K562 (cell line): ENCODE measurements around the gene PLK5. TPM values are rescaled to one million over a fixed set of nuclear protein-coding genes. Genes with fewer than 3 reads are reported as not detected.

ENCODE experiments used
- ATAC-seq: fragments of 200-7000 bp; cut with Tn5 transposase; 3 replicates; pipeline ENCODE4 v1.9.1; 2020; ENCODE audit warnings: moderate library complexity
- BruUV-seq: library from RNA; stranded (reverse); fragments of 400-500 nt; replicated peaks from 2 replicates; lab custom pipeline; 2021; lab: Mats Ljungman, UMichigan
- CTCF ChIA-PET: fragments of 300-600 bp; formaldehyde crosslinking; extraction: SDS; loops from one replicate; lab custom pipeline; 2021; ENCODE audit warnings: low intra/inter-chr PET ratio; lab: Yijun Ruan, JAX
- POLR2A ChIA-PET: fragments of 300-600, 350-650 bp; sonication (Branson Sonifier 250); formaldehyde crosslinking; extraction: SDS; loops from one replicate; lab custom pipeline; 2021; ENCODE audit warnings: antibody characterized with exemption, inconsistent platforms; lab: Yijun Ruan, JAX
- DNase-seq, 4 experiments: peaks; one replicate each; pipeline versions ENCODE4 v3.0.0 to v3.0.0-alpha.2; 2011 to 2018; ENCODE audit warnings: low spot score in 3 of 4, mixed read lengths in 3 of 4; ENCODE audit errors: extremely low read depth in 1 of 4
- FAIRE-seq: peaks from 2 replicates; lab custom pipeline; 2011; peaks lifted over from hg19 to GRCh38; lab: Jason Lieb, UNC
- H2AFZ ChIP-seq: 2 replicates; pipeline ENCODE4 v1.6.0; 2011; ENCODE audit warnings: low read depth, low read length, control low read depth, inconsistent platforms
- H3K27ac ChIP-seq: fragments of 200-600 bp; 3 replicates; pipeline ENCODE4 v1.8.0; 2011; ENCODE audit warnings: low read depth, mild to moderate bottlenecking, control low read depth, inconsistent platforms, low read length, moderate library complexity, mixed read lengths; ENCODE audit errors: extremely low read depth
- H3K27me3 ChIP-seq, 2 experiments: fragments of 300-600 bp in 1 of 2; 2 replicates in 1 of 2; 3 replicates in 1 of 2; pipeline versions ENCODE4 v1.6.0 to v1.8.0; 2011; ENCODE audit warnings: inconsistent platforms in 2 of 2, low read length in 2 of 2, mild to moderate bottlenecking in 1 of 2, mixed read lengths in 1 of 2, moderate library complexity in 1 of 2; ENCODE audit not compliant: control insufficient read depth in 2 of 2, insufficient read depth in 2 of 2
- H3K36me3 ChIP-seq: fragments of 300-600 bp; 3 replicates; pipeline ENCODE4 v1.8.0; 2011; ENCODE audit warnings: mild to moderate bottlenecking, low read length, inconsistent platforms; ENCODE audit not compliant: control insufficient read depth, insufficient read depth
- H3K4me1 ChIP-seq, 2 experiments: fragments of 200-600 bp in 1 of 2; replicated peaks in 1 of 2; 2 replicates in 1 of 2; 3 replicates in 1 of 2; pipeline versions ENCODE4 v1.5.1 to v1.8.0; 2011; ENCODE audit warnings: inconsistent platforms in 2 of 2, low read length in 2 of 2, mild to moderate bottlenecking in 1 of 2, mixed read lengths in 1 of 2, moderate library complexity in 1 of 2; ENCODE audit not compliant: control insufficient read depth in 2 of 2, insufficient read depth in 2 of 2
- H3K4me2 ChIP-seq: 2 replicates; pipeline ENCODE4 v1.6.1; 2011; ENCODE audit warnings: low read length, control low read depth, inconsistent platforms, mixed read lengths; ENCODE audit not compliant: insufficient read depth
- H3K4me3 ChIP-seq: fragments of 200-600 bp; sonication (generic), shearing (Covaris generic); 2 replicates; pipeline ENCODE4 v1.5.1; 2016; ENCODE audit warnings: control low read depth, inconsistent platforms
- H3K79me2 ChIP-seq: fragments of 200-600 bp; 3 replicates; pipeline ENCODE4 v1.8.0; 2011; ENCODE audit warnings: low read length, inconsistent platforms; ENCODE audit not compliant: control insufficient read depth, insufficient read depth
- H3K9ac ChIP-seq, 2 experiments: 2 replicates each; pipeline versions ENCODE4 v1.6.0 to v1.6.1; 2011; ENCODE audit warnings: low read depth in 2 of 2, low read length in 2 of 2, control low read depth in 1 of 2, inconsistent platforms in 1 of 2, mild to moderate bottlenecking in 1 of 2, mixed read lengths in 1 of 2; ENCODE audit not compliant: insufficient read depth in 1 of 2
- H3K9me1 ChIP-seq: one replicate; pipeline ENCODE4 v1.6.0; 2011; ENCODE audit warnings: inconsistent platforms, mild to moderate bottlenecking, low read length, moderate library complexity; ENCODE audit not compliant: control insufficient read depth, insufficient read depth
- H3K9me3 ChIP-seq: replicated peaks from 2 replicates; pipeline ENCODE4 v1.5.1; 2011; ENCODE audit warnings: low read depth, low read length, inconsistent platforms; ENCODE audit not compliant: control insufficient read depth, insufficient read depth
- H4K20me1 ChIP-seq: replicated peaks from 2 replicates; pipeline ENCODE4 v1.6.1; 2011; ENCODE audit warnings: low read length, inconsistent platforms, mixed read lengths; ENCODE audit not compliant: control insufficient read depth, insufficient read depth
- CHD1 ChIP-seq: fragments of 200-600 bp; sonication (generic); IDR thresholded peaks from one replicate; pipeline ENCODE4 v1.6.1; 2012; ENCODE audit warnings: mild to moderate bottlenecking, moderate library complexity, low read length, inconsistent platforms
- E2F5 ChIP-seq: sonication (generic); formaldehyde crosslinking; IDR thresholded peaks from 2 replicates; pipeline ENCODE4 v1.8.0; 2022; ENCODE audit warnings: mild to moderate bottlenecking, missing genetic modification reagents
- ESRRB ChIP-seq: fragments of 250-450 bp; sonication (Bioruptor Pico); IDR thresholded peaks from 2 replicates; pipeline ENCODE4 v1.5.0; 2020; ENCODE audit warnings: mild to moderate bottlenecking, moderate library complexity, borderline replicate concordance
- POLR2G ChIP-seq: fragments of 200-400 bp; formaldehyde crosslinking; IDR thresholded peaks from 2 replicates; pipeline ENCODE4 v1.6.1; 2017; ENCODE audit warnings: low read depth, mild to moderate bottlenecking, antibody characterized with exemption, low read length, moderate library complexity
- POLR3G ChIP-seq: IDR thresholded peaks from 2 replicates; pipeline ENCODE4 v1.6.1; 2011; ENCODE audit not compliant: insufficient read length, insufficient replicate concordance; ENCODE audit errors: extremely low read depth
- SFPQ ChIP-seq: fragments of 200-400 bp; formaldehyde crosslinking; IDR thresholded peaks from 2 replicates; pipeline ENCODE4 v1.6.1; 2017; ENCODE audit warnings: mild to moderate bottlenecking, low read depth, low read length, moderate library complexity
- SPI1 ChIP-seq: IDR thresholded peaks from 2 replicates; pipeline ENCODE4 v1.6.1; 2011; ENCODE audit warnings: low read depth, low read length, control low read depth, borderline replicate concordance
- ZNF23 ChIP-seq: fragments of 250-450 bp; sonication (Bioruptor Pico); IDR thresholded peaks from 2 replicates; pipeline ENCODE4 v1.4.0; 2020; ENCODE audit warnings: mild to moderate bottlenecking
- WGBS: fragments of 100-300 bp; shearing (Covaris generic); methylation state at CpG from one replicate; pipeline ENCODE4 v1.1.6; 2016; ENCODE audit warnings: low coverage, mixed read lengths; ENCODE audit not compliant: insufficient coverage; ENCODE audit errors: missing lambda C conversion rate; 5-methylcytosine and 5-hydroxymethylcytosine counted together
- in situ Hi-C: fragments of 300-500 bp; cut with MboI; formaldehyde crosslinking; loops from 4 replicates; pipeline ENCODE4 v1.15.0; 2018; ENCODE audit warnings: inconsistent platforms, mixed read lengths
- intact Hi-C: fragments of 100-400 bp; cut with micrococcal nuclease; formaldehyde crosslinking; loops from 2 replicates; pipeline ENCODE4 v1.14.2; 2022
- polyA plus RNA-seq, 8 experiments: library from polyadenylated mRNA; depleted of rRNA in 4 of 8; stranded (reverse) in 5 of 8; unstranded in 3 of 8; fragments of >200 nt; fragmentation: Nextera tagmentation in 2 of 8; fragmentation: Illumina TruSeq in 1 of 8; extraction: Ambion mirVana in 2 of 8; extraction: Trizol in 1 of 8; gene quantifications; 2 replicates each; pipeline versions ENCODE4 v1.2.1 to v1.2.3, GENCODE V29; 2011 to 2014; ENCODE audit warnings: inconsistent platforms in 1 of 8, missing spikeins in 1 of 8
- total RNA-seq, 7 experiments: library from RNA; depleted of rRNA in 6 of 7; stranded (reverse); fragments of >200 nt in 6 of 7; fragmentation: Illumina TruSeq in 2 of 7; extraction: Trizol in 2 of 7; gene quantifications; 2 replicates each; pipeline versions ENCODE4 v1.2.1 to v1.2.3, GENCODE V29; 2011 to 2021; ENCODE audit warnings: low replicate concordance in 1 of 7

PLK5 gene
- total and polyA plus RNA-seq, 9 of the 15 experiments (the other 6 are each of a cell fraction or from before 2014, with no cell fraction given): 0.04 to 0.23 (median 0.11) TPM; not detected in 5

GRCh38 chr19:1488282-1488601 lies 35.6 kb upstream of the PLK5 start:
- in situ Hi-C loops: no loop called here
- Histone ChIP-seq H3K27ac (no peak overlapping the region), H3K4me1 (peaks cover 15 to 62% of the 10 kb centered on the region in 2 experiments), H3K27me3 (no peaks in the 10 kb centered on the region), H3K9me1 (no peaks in the 10 kb centered on the region), H3K4me3 (no peak overlapping the region), H3K4me2 (no peak overlapping the region), H3K36me3 (no peaks in the 10 kb centered on the region), H3K9ac (peak overlapping the region in 1 of 2 experiments; percentile 10; a peak in 1 of 4 replicates), H3K9me3 (no peaks in the 10 kb centered on the region), H2AFZ (no peak overlapping the region)
- no peak for FAIRE-seq
- intact Hi-C loops: no loop called here
- POLR2A ChIA-PET: no interaction called here
- no TSS peak for BruUV-seq
- DNase-seq: no peak
- no peak for TF ChIP-seq POLR3G
- TF ChIP-seq E2F5 (CRISPR knock-in tag): no peak
- no peak for TF ChIP-seq SFPQ
- no peak for TF ChIP-seq ZNF23 (CRISPR knock-in tag)
- TF ChIP-seq ESRRB: no peak
- 0 out of 2 replicates have a peak, but pooled peaks have one; percentile 27 for TF ChIP-seq SPI1
- no peak for TF ChIP-seq CHD1
- no peak for TF ChIP-seq POLR2G
- TF ChIP-seq, all 486 proteins: peak for 1
- 0 out of 2 replicates have a peak, but pooled peaks cover 3% of the 10 kb centered on the region for H4K20me1 ChIP-seq
- peaks cover 23% of the 10 kb centered on the region for H3K79me2 ChIP-seq
- 86% methylated on average over 9 of the region's 11 CpGs for WGBS
- CTCF ChIA-PET: no interaction called here
- no peak for ATAC-seq
